ENCODE data around the gene C15orf62. TPM values are rescaled to one million over a fixed set of nuclear protein-coding genes. Genes with fewer than 3 reads are reported as not detected.

C15orf62 gene
- total RNA-seq, 1 experiment from 2014 or later, result 0.72 TPM

DNA sequence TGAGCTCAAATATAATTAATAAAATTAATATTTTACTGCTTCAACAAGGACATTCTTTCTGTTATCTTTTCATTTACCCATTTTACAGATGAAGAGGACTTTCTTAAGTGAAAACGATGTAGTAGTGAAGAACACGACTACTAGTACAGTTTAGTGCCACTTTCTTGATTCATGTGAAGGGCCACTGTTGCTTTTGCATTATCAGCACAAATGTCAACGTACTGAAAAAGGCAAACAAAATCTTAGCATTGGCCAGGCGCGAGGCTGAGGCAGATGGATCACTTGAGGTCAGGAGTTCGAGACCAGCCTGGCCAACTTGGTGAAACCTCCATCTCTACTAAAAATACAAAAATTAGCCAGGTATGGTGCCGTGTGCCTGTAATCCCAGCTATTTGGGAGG is 49.3 kb downstream of the C15orf62 start (continued):
- TF ChIP-seq, protein P1, sequence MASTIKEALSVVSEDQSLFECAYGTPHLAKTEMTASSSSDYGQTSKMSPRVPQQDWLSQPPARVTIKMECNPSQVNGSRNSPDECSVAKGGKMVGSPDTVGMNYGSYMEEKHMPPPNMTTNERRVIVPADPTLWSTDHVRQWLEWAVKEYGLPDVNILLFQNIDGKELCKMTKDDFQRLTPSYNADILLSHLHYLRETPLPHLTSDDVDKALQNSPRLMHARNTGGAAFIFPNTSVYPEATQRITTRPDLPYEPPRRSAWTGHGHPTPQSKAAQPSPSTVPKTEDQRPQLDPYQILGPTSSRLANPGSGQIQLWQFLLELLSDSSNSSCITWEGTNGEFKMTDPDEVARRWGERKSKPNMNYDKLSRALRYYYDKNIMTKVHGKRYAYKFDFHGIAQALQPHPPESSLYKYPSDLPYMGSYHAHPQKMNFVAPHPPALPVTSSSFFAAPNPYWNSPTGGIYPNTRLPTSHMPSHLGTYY (CRISPR knock-in tag; IDR thresholded peaks at IDR 0.05), result no peak
- TF ChIP-seq NR3C1 (CRISPR knock-in tag; conservative IDR thresholded peaks at IDR 0.05; ENCODE audit: low read depth) (no peak), NR2C2 (CRISPR knock-in tag; IDR thresholded peaks at IDR 0.05) (no peak), JAZF1 (CRISPR knock-in tag; IDR thresholded peaks at IDR 0.05) (no peak), SOX15 (CRISPR knock-in tag; IDR thresholded peaks at IDR 0.05) (no peak), FOXP4 (CRISPR knock-in tag; IDR thresholded peaks at IDR 0.05) (no peak), CREB1 (CRISPR knock-in tag; IDR thresholded peaks at IDR 0.05) (no peak), NFE2L1 (CRISPR knock-in tag; IDR thresholded peaks at IDR 0.05) (no peak)

GRCh38 chr15:40821195-40821594 is 51.4 kb downstream of the C15orf62 start:
- Mint-ChIP-seq H3K4me1 (no peaks in the 10 kb centered on the region), H3K4me3 (no peak overlapping the region), H3K36me3 (no peaks in the 10 kb centered on the region), H3K27ac (no peak overlapping the region), H3K27me3 (ENCODE audit: low read depth) (no peaks in the 10 kb centered on the region; the same call in 1 of the 2 replicates), H3K9me3 (no peaks in the 10 kb centered on the region)
- DNase-seq (ENCODE audit: low spot score) (no peak), ATAC-seq (no peak)
- ChIA-PET POLR2A (no interaction called here), CTCF (no interaction called here)
- no peak for TF ChIP-seq STAT6 (CRISPR knock-in tag; conservative IDR thresholded peaks at IDR 0.05; ENCODE audit: low read depth)
- no peak for TF ChIP-seq HMGA2 (CRISPR knock-in tag; IDR thresholded peaks at IDR 0.05)
- no peak for TF ChIP-seq KAT7 (CRISPR knock-in tag; IDR thresholded peaks at IDR 0.05; ENCODE audit: borderline replicate concordance)
- no peak for TF ChIP-seq ZNF416 (CRISPR knock-in tag; IDR thresholded peaks at IDR 0.05)
- TF ChIP-seq SMAD3 (CRISPR knock-in tag; IDR thresholded peaks at IDR 0.05; ENCODE audit: borderline replicate concordance), result no peak
- no peak for TF ChIP-seq TEAD1 (CRISPR knock-in tag; IDR thresholded peaks at IDR 0.05)
- TF ChIP-seq FOXP4 (CRISPR knock-in tag; IDR thresholded peaks at IDR 0.05), result no peak
- no peak for TF ChIP-seq ZNF671 (CRISPR knock-in tag; IDR thresholded peaks at IDR 0.05)
- no peak for TF ChIP-seq SOX15 (CRISPR knock-in tag; IDR thresholded peaks at IDR 0.05)
- no peak for TF ChIP-seq ZBTB43 (CRISPR knock-in tag; IDR thresholded peaks at IDR 0.05)
- no peak for TF ChIP-seq AFF4 (CRISPR knock-in tag; IDR thresholded peaks at IDR 0.05; ENCODE audit: borderline replicate concordance)
- TF ChIP-seq ATF3 (CRISPR knock-in tag; conservative IDR thresholded peaks at IDR 0.05), result no peak
- no peak for TF ChIP-seq FOXK1 (CRISPR knock-in tag; IDR thresholded peaks at IDR 0.05)
- no peak for TF ChIP-seq ZNF138 (CRISPR knock-in tag; conservative IDR thresholded peaks at IDR 0.05)
- TF ChIP-seq NR2C2 (CRISPR knock-in tag; IDR thresholded peaks at IDR 0.05), result no peak
- TF ChIP-seq NFYB (CRISPR knock-in tag; conservative IDR thresholded peaks at IDR 0.05; ENCODE audit: low read depth), result no peak
- no peak for TF ChIP-seq SP1 (CRISPR knock-in tag; conservative IDR thresholded peaks at IDR 0.05)
- no peak for TF ChIP-seq EMX1 (CRISPR knock-in tag; IDR thresholded peaks at IDR 0.05)
- no peak for TF ChIP-seq ETV6 (CRISPR knock-in tag; IDR thresholded peaks at IDR 0.05)
- TF ChIP-seq, protein P2, sequence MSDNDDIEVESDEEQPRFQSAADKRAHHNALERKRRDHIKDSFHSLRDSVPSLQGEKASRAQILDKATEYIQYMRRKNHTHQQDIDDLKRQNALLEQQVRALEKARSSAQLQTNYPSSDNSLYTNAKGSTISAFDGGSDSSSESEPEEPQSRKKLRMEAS (CRISPR knock-in tag; IDR thresholded peaks at IDR 0.05), result no peak
